Tibial artery (tissue), 4 donors: ENCODE data around the gene CDR2.

Source experiments
- DNase-seq, 2 donors: peaks; one replicate each; pipeline ENCODE4 v3.0.0-alpha.2; 2019
- H3K27ac ChIP-seq, 2 donors: fragments of 200-600 bp; sonication (generic) in 1 of 2; 1 replicate in 1 of 2; 2 replicates in 1 of 2; pipeline ENCODE4 v1.5.1; 2018 to 2019; ENCODE audit warnings: mild to moderate bottlenecking in 1 of 2
- H3K27me3 ChIP-seq, 2 donors: fragments of 200-600 bp; sonication (generic) in 1 of 2; one replicate each; pipeline versions ENCODE4 v1.5.1 to v1.6.0; 2016 to 2019
- H3K36me3 ChIP-seq, 3 donors: fragments of 200-600 bp; sonication (generic) in 2 of 3; one replicate each; pipeline ENCODE4 v1.5.1; 2016 to 2019; ENCODE audit warnings: mild to moderate bottlenecking in 2 of 3
- H3K4me1 ChIP-seq, 4 donors: fragments of 200-600 bp; sonication (generic) in 2 of 4; 1 replicate in 3 of 4; 2 replicates in 1 of 4; pipeline ENCODE4 v1.5.1; 2016 to 2019
- H3K4me3 ChIP-seq, 2 donors: fragments of 200-600 bp; sonication (generic) in 1 of 2; 1 replicate in 1 of 2; 2 replicates in 1 of 2; pipeline ENCODE4 v1.5.1; 2018 to 2019; ENCODE audit warnings: mild to moderate bottlenecking in 2 of 2
- H3K9me3 ChIP-seq, 3 donors: fragments of 200-600 bp; sonication (generic) in 1 of 3; one replicate each; pipeline ENCODE4 v1.5.1; 2016 to 2019
- intact Hi-C: fragments of 100-400 bp; cut with DNase I; formaldehyde crosslinking; loops from one replicate; pipeline ENCODE4 v1.15.0; 2023; ENCODE audit warnings: low total_unique reads
- TF ChIP-seq, protein P1 (sequence below), 2 experiments: fragments of 200-600 bp in 1 of 2; fragments of 450-650 bp in 1 of 2; IDR thresholded peaks; one replicate each; pipeline ENCODE4 v1.5.1; 2017 to 2019; ENCODE audit warnings: antibody characterized with exemption in 2 of 2, mild to moderate bottlenecking in 1 of 2, moderate library complexity in 1 of 2

The CDR2 gene

DNA sequence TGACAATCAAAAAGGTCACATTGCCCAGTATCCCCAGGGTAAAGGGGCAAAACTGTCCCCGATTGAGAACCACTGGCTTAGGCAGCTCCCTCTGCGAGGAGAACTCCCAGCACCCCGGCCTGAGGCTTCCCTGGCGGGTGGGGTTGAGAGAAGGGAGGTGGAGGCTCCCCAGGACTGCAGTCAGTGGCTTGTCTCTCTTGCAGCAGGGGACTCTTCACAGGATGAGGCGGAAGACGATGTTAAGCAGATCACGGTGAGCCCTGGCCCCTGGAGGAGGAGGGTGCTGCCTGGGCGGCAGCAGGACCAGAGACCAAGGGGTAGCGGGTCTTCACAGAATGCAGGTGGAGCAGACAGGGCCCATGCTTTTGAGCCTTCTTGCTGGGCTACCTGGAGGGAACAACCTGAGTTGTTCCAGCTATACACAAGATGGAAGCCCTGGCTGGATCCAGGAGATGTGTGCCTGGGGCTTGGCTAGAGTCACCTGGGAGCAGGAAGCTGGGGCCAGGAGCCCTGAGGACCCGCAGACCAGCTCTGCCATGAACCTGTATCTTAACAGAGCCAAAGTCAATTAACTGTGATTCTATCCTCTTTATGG, 60.4 kb downstream of the CDR2 start:
- peak in 1 of 2 donors; percentile 16 for DNase-seq
- no peaks in the 10 kb centered on the region for H3K27me3 ChIP-seq
- no peak overlapping the region for H3K4me3 ChIP-seq
- no peaks in the 10 kb centered on the region for H3K4me1 ChIP-seq
- intact Hi-C loops: loop anchor here (10.0 kb wide), 1 partner anchor 61 kb away; the partner anchor contains the start of gene CDR2
- H3K9me3 ChIP-seq: no peaks in the 10 kb centered on the region
- TF ChIP-seq, protein P1, sequence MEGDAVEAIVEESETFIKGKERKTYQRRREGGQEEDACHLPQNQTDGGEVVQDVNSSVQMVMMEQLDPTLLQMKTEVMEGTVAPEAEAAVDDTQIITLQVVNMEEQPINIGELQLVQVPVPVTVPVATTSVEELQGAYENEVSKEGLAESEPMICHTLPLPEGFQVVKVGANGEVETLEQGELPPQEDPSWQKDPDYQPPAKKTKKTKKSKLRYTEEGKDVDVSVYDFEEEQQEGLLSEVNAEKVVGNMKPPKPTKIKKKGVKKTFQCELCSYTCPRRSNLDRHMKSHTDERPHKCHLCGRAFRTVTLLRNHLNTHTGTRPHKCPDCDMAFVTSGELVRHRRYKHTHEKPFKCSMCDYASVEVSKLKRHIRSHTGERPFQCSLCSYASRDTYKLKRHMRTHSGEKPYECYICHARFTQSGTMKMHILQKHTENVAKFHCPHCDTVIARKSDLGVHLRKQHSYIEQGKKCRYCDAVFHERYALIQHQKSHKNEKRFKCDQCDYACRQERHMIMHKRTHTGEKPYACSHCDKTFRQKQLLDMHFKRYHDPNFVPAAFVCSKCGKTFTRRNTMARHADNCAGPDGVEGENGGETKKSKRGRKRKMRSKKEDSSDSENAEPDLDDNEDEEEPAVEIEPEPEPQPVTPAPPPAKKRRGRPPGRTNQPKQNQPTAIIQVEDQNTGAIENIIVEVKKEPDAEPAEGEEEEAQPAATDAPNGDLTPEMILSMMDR (IDR thresholded peaks at IDR 0.05): no peak
- no peak overlapping the region for H3K27ac ChIP-seq
- peaks cover 52 to 99% (median 86%) of the 10 kb centered on the region in 3 donors for H3K36me3 ChIP-seq

DNA sequence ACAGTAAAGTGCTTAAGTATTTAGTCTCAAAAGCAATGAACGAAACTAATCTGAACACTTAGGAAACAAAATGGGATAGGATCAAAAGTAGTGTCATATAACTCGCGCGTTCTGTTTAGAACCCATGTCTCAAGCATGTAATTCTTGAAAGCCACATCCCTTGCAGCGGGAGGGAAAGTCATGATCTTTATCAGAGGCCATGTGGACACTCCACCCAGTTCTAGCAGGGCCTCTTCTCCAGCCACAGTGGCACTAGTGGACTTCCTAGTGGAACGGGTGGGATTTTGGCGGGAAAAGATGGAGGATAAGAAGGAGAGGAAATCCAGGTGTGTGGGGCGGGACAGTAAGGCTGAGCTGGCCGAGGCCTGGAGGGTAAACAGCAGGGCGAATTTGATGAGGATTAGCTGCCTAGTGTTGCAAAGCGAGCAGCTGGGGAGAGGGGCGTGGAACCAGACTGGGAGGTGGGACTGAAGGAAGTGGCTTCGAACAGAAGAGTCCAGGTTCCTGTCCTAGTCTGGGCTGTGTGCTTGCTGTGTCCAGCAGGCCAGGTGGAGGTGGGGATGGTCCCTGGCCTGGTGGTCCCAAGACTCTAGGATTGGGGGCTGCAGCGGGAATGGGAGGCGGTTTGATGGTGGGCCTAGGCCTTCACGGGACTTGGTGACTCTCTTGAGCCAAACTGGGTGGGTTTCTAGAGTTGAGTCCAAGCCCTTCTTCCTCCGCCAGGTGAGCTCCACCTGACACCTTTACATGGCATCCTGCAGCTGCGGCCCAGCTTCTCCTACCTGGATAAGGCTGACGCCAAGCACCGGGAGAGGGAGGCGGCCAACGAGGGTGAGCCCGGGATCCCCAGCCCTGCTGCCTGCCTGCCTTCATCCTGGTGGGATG, 61.3 kb downstream of the CDR2 start:
- Histone ChIP-seq H3K9me3 (no peaks in the 10 kb centered on the region), H3K27ac (no peak overlapping the region), H3K4me1 (no peaks in the 10 kb centered on the region), H3K4me3 (no peak overlapping the region), H3K27me3 (no peaks in the 10 kb centered on the region), H3K36me3 (peaks cover 53 to 99% (median 86%) of the 10 kb centered on the region in 3 donors)
- peak in 1 of 2 donors; percentile 15 for DNase-seq
- intact Hi-C loops: loop anchor here (10.0 kb wide), 1 partner anchor 62 kb away; the partner anchor contains the start of gene CDR2
- TF ChIP-seq, protein P1 (IDR thresholded peaks at IDR 0.05): no peak

DNA sequence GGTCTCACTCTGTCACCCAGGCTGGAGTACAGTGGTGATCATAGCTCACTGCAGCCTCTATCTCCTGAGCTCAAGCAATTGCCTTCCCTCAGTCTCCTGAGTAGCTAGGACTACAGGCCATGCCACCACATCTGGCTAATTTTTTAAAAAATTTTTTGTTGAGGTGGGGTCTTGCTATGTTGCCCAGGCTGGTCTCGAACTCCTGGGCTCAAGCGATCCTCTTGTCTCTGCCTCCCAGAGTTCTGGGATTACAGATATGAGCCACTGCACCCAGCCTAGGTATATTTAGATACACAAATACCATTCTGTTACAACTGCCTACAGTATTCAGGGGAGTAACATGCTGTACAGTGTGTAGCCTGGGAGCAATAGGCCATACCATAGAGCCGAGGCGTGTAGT, 62.9 kb downstream of the CDR2 start:
- intact Hi-C loops: loop anchor here (10.0 kb wide), 1 partner anchor 63 kb away; the partner anchor contains the start of gene CDR2
- no peak overlapping the region for H3K27ac ChIP-seq
- H3K4me1 ChIP-seq: no peaks in the 10 kb centered on the region
- H3K36me3 ChIP-seq: peaks cover 58 to 99% (median 86%) of the 10 kb centered on the region in 3 donors
- H3K4me3 ChIP-seq: no peak overlapping the region
- TF ChIP-seq, protein P1 (IDR thresholded peaks at IDR 0.05): no peak
- no peaks in the 10 kb centered on the region for H3K9me3 ChIP-seq
- no peaks in the 10 kb centered on the region for H3K27me3 ChIP-seq
- no peak for DNase-seq

DNA sequence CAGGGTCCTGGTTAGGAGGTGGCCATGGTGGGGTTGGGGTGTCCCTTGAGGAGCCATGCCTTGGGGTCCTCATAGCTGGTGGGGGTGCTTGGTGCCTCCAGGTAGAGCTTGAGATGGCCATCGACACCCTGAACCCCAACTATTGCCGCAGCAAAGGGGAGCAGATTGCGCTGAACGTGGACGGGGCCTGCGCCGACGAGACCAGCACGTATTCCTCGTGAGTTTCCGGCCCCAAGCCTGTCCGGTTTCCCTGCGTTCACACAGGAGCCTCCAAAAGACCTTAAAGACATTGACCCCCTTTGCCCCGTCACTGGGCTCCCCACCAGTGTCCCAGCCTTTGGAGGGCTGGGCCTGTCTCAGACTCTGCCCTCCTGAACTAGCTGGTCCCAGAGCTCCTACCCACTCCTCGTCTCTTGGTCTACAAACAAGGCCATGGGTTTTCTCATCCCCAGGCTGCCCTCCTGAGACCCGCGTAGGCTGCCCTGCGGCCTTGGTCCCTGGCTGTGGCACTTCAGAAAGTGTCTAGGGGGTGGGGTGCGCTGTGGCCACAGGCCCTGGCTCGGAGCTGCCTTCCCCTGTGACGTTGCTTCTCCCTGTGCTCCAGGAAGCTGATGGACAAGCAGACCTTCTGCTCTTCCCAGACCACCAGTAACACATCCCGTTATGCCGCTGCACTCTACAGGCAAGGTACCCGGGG, 65.4 kb downstream of the CDR2 start:
- Histone ChIP-seq H3K4me1 (no peaks in the 10 kb centered on the region), H3K4me3 (no peak overlapping the region), H3K27ac (no peak overlapping the region), H3K27me3 (no peaks in the 10 kb centered on the region), H3K9me3 (no peaks in the 10 kb centered on the region), H3K36me3 (peaks cover 46 to 99% (median 86%) of the 10 kb centered on the region in 3 donors)
- TF ChIP-seq, protein P1 (IDR thresholded peaks at IDR 0.05): no peak
- intact Hi-C loops: no loop called here
- DNase-seq: no peak

DNA sequence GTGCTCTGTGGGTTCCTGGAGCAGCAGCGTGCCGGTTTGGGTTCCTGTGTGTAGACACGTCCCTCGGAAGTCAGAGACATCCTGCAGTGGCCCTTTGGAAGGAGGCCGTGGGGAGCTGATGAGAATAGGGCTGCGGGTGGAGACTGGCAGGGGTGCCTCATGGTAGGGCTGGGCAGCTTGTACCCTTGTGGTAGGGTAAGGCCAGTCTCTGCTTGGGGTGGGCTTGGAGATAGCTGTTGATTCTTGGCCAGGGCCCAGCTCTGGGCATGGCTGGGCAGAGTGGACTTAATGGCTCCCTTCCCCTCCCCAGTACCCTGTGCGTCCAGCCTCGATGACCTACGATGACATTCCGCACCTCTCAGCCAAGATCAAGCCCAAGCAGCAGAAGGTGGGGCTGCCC, 66.6 kb downstream of the CDR2 start:
- Histone ChIP-seq H3K27ac (no peak overlapping the region), H3K27me3 (no peaks in the 10 kb centered on the region), H3K36me3 (peaks cover 49 to 95% (median 82%) of the 10 kb centered on the region in 3 donors), H3K4me3 (no peak overlapping the region), H3K9me3 (no peaks in the 10 kb centered on the region), H3K4me1 (no peaks in the 10 kb centered on the region)
- TF ChIP-seq, protein P1 (IDR thresholded peaks at IDR 0.05): no peak
- intact Hi-C loops: no loop called here
- no peak for DNase-seq
